ENCODE measurements around the gene GOLGA3. TPM values are rescaled to one million over a fixed set of nuclear protein-coding genes. Genes with fewer than 3 reads are reported as not detected.
A peak's percentile ranks its signal among the peaks of the same experiment; 100 is the strongest.

Gene GOLGA3
- total RNA-seq, 1 donor, result 127 TPM

GRCh38 chr12:132748319-132748718 is 80.3 kb downstream of the GOLGA3 start:
- Histone ChIP-seq H3K27me3 (ENCODE audit: insufficient read depth, low read length) (no peaks in the 10 kb centered on the region), H3K79me2 (ENCODE audit: insufficient read depth, low read length) (peaks cover 90% of the 10 kb centered on the region), H3K4me2 (ENCODE audit: insufficient read depth, low read length) (no peak overlapping the region), H3K36me3 (ENCODE audit: insufficient read depth, low read length) (peaks cover 87% of the 10 kb centered on the region), H2AFZ (ENCODE audit: low read length) (no peak overlapping the region), H4K20me1 (ENCODE audit: insufficient read depth, low read length) (peaks cover 60% of the 10 kb centered on the region), H3K4me3 (ENCODE audit: insufficient read depth, low read length) (no peak overlapping the region), H3K9me3 (ENCODE audit: low read depth, low read length) (no peaks in the 10 kb centered on the region), H3K27ac (ENCODE audit: low read depth, low read length) (no peak overlapping the region), H3K4me1 (ENCODE audit: insufficient read depth, low read length) (no peaks in the 10 kb centered on the region)
- no peak for TF ChIP-seq CTCF (IDR thresholded peaks at IDR 0.05; ENCODE audit: extremely low read depth, low read depth, low read length)
- DNase-seq (ENCODE audit: insufficient read length, low spot score, missing footprints), result no peak

- Histone ChIP-seq H3K79me2 (ENCODE audit: insufficient read depth, low read length) (peaks cover 90% of the 10 kb centered on the region), H4K20me1 (ENCODE audit: insufficient read depth, low read length) (peaks cover 59% of the 10 kb centered on the region), H3K27me3 (ENCODE audit: insufficient read depth, low read length) (no peaks in the 10 kb centered on the region), H2AFZ (ENCODE audit: low read length) (no peak overlapping the region), H3K9me3 (ENCODE audit: low read depth, low read length) (no peaks in the 10 kb centered on the region), H3K27ac (ENCODE audit: low read depth, low read length) (no peak overlapping the region), H3K4me1 (ENCODE audit: insufficient read depth, low read length) (no peaks in the 10 kb centered on the region), H3K4me2 (ENCODE audit: insufficient read depth, low read length) (no peak overlapping the region), H3K36me3 (ENCODE audit: insufficient read depth, low read length) (peaks cover 86% of the 10 kb centered on the region), H3K4me3 (ENCODE audit: insufficient read depth, low read length) (no peak overlapping the region)
- TF ChIP-seq CTCF (IDR thresholded peaks at IDR 0.05; ENCODE audit: extremely low read depth, low read depth, low read length), result no peak
- DNase-seq (ENCODE audit: insufficient read length, low spot score, missing footprints), result peak; percentile 57
Observed at GRCh38 chr12:132747896-132748295, 80.8 kb downstream of the GOLGA3 start.

GRCh38 chr12:132747395-132747794 is 81.3 kb downstream of the GOLGA3 start:
- Histone ChIP-seq H3K9me3 (ENCODE audit: low read depth, low read length) (no peaks in the 10 kb centered on the region), H4K20me1 (ENCODE audit: insufficient read depth, low read length) (peaks cover 63% of the 10 kb centered on the region), H2AFZ (ENCODE audit: low read length) (no peak overlapping the region), H3K36me3 (ENCODE audit: insufficient read depth, low read length) (peaks cover 86% of the 10 kb centered on the region), H3K4me1 (ENCODE audit: insufficient read depth, low read length) (no peaks in the 10 kb centered on the region), H3K4me2 (ENCODE audit: insufficient read depth, low read length) (no peak overlapping the region), H3K79me2 (ENCODE audit: insufficient read depth, low read length) (peaks cover 90% of the 10 kb centered on the region), H3K27ac (ENCODE audit: low read depth, low read length) (no peak overlapping the region), H3K4me3 (ENCODE audit: insufficient read depth, low read length) (no peak overlapping the region), H3K27me3 (ENCODE audit: insufficient read depth, low read length) (no peaks in the 10 kb centered on the region)
- no peak for TF ChIP-seq CTCF (IDR thresholded peaks at IDR 0.05; ENCODE audit: extremely low read depth, low read depth, low read length)
- DNase-seq (ENCODE audit: insufficient read length, low spot score, missing footprints), result peak; percentile 42

- Histone ChIP-seq H3K9me3 (ENCODE audit: low read depth, low read length) (no peaks in the 10 kb centered on the region), H3K4me1 (ENCODE audit: insufficient read depth, low read length) (no peaks in the 10 kb centered on the region), H3K27me3 (ENCODE audit: insufficient read depth, low read length) (no peaks in the 10 kb centered on the region), H3K79me2 (ENCODE audit: insufficient read depth, low read length) (peaks cover 89% of the 10 kb centered on the region), H2AFZ (ENCODE audit: low read length) (no peak overlapping the region), H3K36me3 (ENCODE audit: insufficient read depth, low read length) (peaks cover 87% of the 10 kb centered on the region), H4K20me1 (ENCODE audit: insufficient read depth, low read length) (peaks cover 64% of the 10 kb centered on the region), H3K4me2 (ENCODE audit: insufficient read depth, low read length) (no peak overlapping the region), H3K27ac (ENCODE audit: low read depth, low read length) (no peak overlapping the region), H3K4me3 (ENCODE audit: insufficient read depth, low read length) (no peak overlapping the region)
- no peak for DNase-seq (ENCODE audit: insufficient read length, low spot score, missing footprints)
- TF ChIP-seq CTCF (IDR thresholded peaks at IDR 0.05; ENCODE audit: extremely low read depth, low read depth, low read length), result no peak
Observed at GRCh38 chr12:132746613-132747012, 82.1 kb downstream of the GOLGA3 start.
